HEK293T (cell line): Measurements from ENCODE around the gene BAHCC1.

Experiments used
- ARNT ChIP-seq: fragments of 450-650 bp; IDR thresholded peaks from 2 replicates; pipeline ENCODE4 v1.6.1; 2017; ENCODE audit warnings: mild to moderate bottlenecking
- BHLHE40 ChIP-seq: fragments of 450-650 bp; IDR thresholded peaks from 2 replicates; pipeline ENCODE4 v1.6.1; 2016; ENCODE audit warnings: mild to moderate bottlenecking, moderate library complexity, borderline replicate concordance
- CTBP1 ChIP-seq: fragments of 450-650 bp; IDR thresholded peaks from 2 replicates; pipeline ENCODE4 v1.6.1; 2016; ENCODE audit warnings: borderline replicate concordance
- FOXK2 ChIP-seq: fragments of 450-650 bp; IDR thresholded peaks from 2 replicates; pipeline ENCODE4 v1.6.1; 2016; ENCODE audit warnings: mild to moderate bottlenecking
- FOXM1 ChIP-seq: fragments of 450-650 bp; IDR thresholded peaks from 2 replicates; pipeline ENCODE4 v1.6.1; 2017; ENCODE audit warnings: mild to moderate bottlenecking, borderline replicate concordance
- HDGF ChIP-seq: fragments of 450-650 bp; IDR thresholded peaks from 2 replicates; pipeline ENCODE4 v1.6.1; 2017; ENCODE audit warnings: antibody characterized with exemption, borderline replicate concordance
- SP1 ChIP-seq: fragments of 450-650 bp; IDR thresholded peaks from 2 replicates; pipeline ENCODE4 v1.6.1; 2017
- SUZ12 ChIP-seq: fragments of 450-650 bp; IDR thresholded peaks from 2 replicates; pipeline ENCODE4 v1.6.1; 2016; ENCODE audit warnings: mild to moderate bottlenecking
- TARDBP ChIP-seq: fragments of 450-650 bp; IDR thresholded peaks from 2 replicates; pipeline ENCODE4 v1.6.1; 2016
- TF ChIP-seq, protein P1 (sequence below): fragments of 450-650 bp; IDR thresholded peaks from 2 replicates; pipeline ENCODE4 v1.6.1; 2016

DNA sequence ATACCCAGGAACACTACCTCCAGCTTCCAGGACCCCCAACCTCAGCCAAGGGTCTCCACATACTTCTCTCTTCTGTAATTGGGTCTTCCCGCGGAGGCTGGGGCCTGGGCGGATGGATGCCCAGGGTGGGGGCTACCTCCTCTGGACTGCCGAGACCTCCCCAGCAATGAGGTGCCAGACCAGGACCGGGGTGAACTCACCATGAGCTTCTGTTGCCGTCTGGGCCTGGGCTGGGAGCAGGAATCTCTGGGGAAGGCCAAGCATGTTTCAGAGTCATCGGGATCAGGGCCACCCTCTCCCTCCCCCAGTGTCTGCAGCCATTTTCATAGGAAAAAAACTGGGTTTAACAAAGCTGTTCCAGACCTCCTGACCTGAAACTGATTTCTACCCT, 10.3 kb upstream of the BAHCC1 start:
- no peak for TF ChIP-seq FOXK2
- TF ChIP-seq FOXM1: no peak
- TF ChIP-seq SP1: no peak
- no peak for TF ChIP-seq BHLHE40
- TF ChIP-seq, protein P1, sequence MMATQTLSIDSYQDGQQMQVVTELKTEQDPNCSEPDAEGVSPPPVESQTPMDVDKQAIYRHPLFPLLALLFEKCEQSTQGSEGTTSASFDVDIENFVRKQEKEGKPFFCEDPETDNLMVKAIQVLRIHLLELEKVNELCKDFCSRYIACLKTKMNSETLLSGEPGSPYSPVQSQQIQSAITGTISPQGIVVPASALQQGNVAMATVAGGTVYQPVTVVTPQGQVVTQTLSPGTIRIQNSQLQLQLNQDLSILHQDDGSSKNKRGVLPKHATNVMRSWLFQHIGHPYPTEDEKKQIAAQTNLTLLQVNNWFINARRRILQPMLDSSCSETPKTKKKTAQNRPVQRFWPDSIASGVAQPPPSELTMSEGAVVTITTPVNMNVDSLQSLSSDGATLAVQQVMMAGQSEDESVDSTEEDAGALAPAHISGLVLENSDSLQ: no peak
- TF ChIP-seq CTBP1: no peak
- no peak for TF ChIP-seq HDGF
- no peak for TF ChIP-seq ARNT
- no peak for TF ChIP-seq TARDBP
- no peak for TF ChIP-seq SUZ12
